C4-2B (cell line): ENCODE measurements around the gene SGPL1.

Source experiments
- CTCF ChIP-seq: fragments of 450-650 bp; conservative IDR thresholded peaks from 2 replicates; pipeline ENCODE4 v1.5.1; 2017; ENCODE audit warnings: mild to moderate bottlenecking
- ZFX ChIP-seq: fragments of 450-650 bp; IDR thresholded peaks from 2 replicates; pipeline ENCODE4 v1.6.1; 2017

- no peak for TF ChIP-seq CTCF
- no peak for TF ChIP-seq ZFX
Measured at GRCh38 chr10:70872291-70872690, 56.5 kb downstream of the SGPL1 start.
